GM18502 (cell line): Measurements from ENCODE around the gene RPS3A.
A peak's percentile ranks its signal among the peaks of the same experiment; 100 is the strongest.
"Not testable (repeated sequence)": the region's sequence is repeated elsewhere in the genome, so short reads cannot be mapped to it uniquely, and the experiment has no call there.

Source experiments
- ATAC-seq: cut with Tn5 transposase; IDR thresholded peaks from one replicate; pipeline ENCODE4 v1.9.1; 2021; ENCODE audit warnings: mild to moderate bottlenecking; ENCODE audit not compliant: unreplicated experiment, poor library complexity

The RPS3A gene

DNA sequence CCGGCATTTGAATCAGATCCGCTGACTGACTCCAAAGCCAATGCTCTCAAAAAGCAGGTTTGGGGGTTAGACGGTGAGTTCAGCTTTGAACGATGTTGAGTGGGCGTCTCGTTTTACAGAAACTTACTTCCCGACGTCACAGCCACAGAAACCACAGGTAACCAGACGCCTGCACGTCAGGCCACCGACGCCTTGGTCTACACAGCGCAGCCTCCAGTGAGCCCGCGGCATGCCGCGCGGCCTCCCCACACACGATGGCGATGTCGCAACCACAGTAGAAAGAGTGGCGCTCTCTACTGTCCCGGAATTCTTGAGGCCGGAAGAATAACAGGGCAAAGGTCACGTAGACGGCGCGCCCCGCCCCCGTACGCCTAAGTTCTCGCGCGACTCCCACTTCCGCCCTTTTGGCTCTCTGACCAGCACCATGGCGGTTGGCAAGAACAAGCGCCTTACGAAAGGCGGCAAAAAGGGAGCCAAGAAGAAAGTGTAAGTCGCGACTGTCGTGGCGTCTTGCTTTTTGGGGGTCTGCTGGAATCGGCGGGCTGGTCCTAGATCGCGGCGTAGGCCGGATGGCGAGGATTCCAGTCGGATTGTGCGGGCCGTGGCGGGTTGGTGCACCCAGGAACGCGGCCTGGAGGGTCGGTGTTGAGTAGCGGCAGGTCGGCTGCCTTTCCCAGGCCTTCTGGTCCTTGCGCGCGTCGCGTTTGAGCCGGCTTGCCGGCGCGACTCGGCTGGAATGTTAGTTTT lies at the start of gene RPS3A:
TSS of gene RPS3A (plus strand) at position 400 of the 747 bp plus-strand sequence. CDS start at position 425, 25 bp downstream.
- peak; percentile 95 for ATAC-seq

DNA sequence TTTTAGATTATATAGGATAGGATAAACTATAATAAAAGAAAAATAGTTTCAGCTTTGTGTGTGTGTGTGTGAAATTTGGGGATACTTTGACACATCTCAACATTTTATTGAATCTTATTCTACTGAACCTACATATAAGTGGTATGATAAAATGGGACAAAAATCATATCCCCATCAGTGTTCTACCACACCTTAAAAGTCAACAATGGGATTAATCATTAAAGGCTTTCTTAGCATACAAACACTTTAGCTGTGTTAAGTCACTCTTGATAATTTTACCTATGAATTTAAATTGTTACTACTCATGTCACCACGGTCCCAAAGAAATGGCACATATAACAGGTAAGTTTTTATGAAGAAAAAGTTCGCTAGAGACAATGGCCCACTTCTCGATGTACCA lies 46.6 kb upstream of the RPS3A start:
- peak; percentile 15 for ATAC-seq

GRCh38 chr4:151055539-151055938 lies 43.9 kb upstream of the RPS3A start:
- no peak for ATAC-seq

GRCh38 chr4:151063143-151063542 lies 36.3 kb upstream of the RPS3A start:
- not testable (repeated sequence) for ATAC-seq

DNA sequence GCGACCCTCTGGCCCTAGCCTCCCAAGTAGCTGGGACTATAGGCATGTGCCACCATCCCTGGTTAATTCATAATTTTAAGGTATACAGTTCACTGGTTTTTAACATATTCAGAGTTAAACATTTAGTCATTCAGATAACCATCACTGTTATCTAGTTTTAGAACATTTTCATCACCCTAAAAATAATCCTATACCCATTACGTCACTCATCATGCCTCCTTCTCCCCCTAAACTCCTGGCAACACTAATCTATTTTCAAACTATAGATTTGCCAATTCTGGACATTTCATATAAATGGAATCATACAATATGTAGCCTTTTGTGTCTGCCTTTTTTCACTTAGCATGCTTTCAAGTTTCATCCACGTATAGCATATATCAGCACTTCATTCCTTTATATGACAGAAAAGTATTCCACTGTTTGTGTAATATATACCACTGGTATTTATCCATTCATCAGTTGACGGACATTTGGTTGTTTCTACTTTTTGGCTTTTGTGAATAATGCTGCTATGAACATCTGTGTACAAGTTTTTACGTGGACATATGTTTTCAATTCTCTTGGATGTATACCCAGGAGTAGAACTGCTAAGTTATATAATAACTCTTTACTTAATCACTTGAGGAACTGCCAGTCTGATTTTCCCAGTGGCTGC lies 32.0 kb upstream of the RPS3A start:
- ATAC-seq = no peak

- ATAC-seq = no peak
Measured at GRCh38 chr4:151074416-151074916, 25.0 kb upstream of the RPS3A start.

DNA sequence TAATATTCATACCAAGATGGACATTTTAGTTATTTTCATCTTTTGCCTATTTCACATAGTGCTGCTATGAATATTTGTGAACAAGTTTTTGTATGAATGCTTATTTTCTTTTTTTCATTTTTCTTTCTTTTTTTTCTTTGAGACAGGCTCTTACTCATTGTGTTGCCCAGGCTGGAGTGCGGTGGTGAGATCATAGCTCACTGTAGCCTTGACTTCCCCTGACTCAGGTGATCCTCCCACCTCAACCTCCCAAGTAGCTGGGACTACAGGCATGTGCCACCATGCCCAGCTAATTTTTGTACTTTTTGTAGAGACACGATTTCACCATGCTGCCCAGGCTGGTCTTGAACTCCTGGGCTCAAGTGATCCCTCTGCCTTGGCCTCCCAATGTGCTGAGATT lies 21.4 kb upstream of the RPS3A start:
- ATAC-seq = not testable (repeated sequence)

DNA sequence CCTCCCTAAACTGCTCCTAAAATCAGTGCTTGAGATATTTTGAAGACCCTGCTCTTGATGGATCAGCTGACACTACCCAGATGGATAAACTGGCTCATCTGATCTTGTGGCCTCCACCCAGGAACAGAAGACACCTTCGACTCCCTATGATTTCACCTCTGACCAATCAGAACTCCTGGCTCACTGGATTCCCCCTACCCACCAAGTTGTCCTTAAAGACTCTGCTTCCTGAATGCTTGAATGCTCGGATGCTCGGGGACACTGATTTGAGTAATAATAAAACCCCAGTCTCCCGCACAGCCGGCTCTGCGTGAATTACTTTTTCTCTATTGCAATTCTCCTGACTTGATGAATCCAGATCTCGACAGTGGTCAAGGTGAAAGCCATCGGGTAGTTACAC lies 12.0 kb upstream of the RPS3A start:
- ATAC-seq = no peak

DNA sequence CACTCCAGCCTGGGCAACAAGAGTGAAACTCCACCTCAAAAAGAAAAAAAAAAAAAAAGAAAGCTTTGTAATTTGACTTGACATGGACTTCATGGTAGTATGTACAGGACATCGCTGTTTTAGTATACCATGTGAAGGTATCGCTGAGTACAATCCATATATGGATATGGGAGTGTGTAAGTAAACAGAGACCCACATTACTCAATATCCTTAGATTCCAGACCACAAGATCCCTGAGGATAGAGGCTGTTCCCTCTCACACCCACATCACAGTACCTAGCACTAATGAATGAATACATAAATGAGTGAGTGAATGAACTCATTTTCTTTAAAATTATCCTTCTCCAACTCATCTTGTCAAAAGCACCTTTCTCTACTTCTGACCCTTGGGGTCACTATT lies 8.4 kb upstream of the RPS3A start:
- ATAC-seq = no peak

DNA sequence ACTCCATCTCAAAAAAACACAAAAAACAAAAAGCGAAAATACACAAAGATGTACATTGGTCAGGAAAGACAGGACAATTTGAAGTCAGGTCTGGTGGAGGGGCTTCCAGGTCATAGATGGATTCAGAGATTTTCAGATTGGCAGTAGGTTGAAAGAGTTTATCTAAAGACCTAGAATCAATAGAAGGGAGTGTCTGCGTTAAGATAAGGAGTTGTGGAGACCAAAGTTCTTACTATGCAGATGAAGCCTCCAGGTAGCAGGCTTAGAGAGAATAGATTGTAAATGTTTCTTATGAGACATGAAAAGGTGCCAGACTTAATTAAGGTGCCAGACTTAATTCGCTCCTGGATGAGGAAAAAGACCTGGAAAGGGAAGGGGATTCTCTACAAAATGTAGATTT lies 6.9 kb upstream of the RPS3A start:
- no peak for ATAC-seq

DNA sequence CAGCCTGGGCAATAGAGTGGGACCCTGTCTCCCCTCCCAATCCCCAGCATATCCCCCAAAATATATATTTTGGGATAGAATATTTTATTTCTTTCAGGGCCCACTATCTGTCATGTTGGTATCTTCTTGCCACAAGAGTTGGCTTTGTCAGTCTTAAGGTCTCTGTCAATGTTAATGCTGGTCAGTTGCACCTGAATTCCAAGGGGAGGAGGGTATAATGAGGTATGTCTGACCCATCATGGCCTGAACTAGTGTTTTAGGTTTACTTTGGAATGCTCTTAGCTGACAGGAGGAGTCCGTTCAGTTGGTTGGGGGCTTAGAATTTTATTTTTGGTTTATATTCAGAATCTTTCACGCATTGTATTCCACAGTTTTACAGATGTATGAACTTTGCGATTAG lies 6.2 kb upstream of the RPS3A start:
- no peak for ATAC-seq

GRCh38 chr4:151094290-151094751 lies 5.1 kb upstream of the RPS3A start:
- ATAC-seq = no peak

DNA sequence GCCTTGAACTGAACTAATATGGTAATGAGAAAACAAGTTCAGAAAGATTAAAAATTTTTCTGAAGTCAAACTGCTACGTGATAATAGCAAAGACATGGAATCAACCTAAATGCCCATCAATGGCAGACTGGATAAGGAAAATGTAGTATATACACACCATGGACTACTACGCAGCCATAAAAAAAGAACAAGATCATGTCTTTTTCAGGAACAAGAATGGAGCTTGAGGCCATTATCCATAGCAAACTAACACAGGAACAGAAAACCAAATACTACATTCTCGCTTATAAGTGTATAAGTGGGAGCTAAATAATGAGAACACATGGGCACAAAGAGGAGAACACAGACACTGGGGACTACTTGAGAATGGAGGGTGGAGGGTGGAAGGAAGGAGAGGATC lies 4.3 kb upstream of the RPS3A start:
- no peak for ATAC-seq

DNA sequence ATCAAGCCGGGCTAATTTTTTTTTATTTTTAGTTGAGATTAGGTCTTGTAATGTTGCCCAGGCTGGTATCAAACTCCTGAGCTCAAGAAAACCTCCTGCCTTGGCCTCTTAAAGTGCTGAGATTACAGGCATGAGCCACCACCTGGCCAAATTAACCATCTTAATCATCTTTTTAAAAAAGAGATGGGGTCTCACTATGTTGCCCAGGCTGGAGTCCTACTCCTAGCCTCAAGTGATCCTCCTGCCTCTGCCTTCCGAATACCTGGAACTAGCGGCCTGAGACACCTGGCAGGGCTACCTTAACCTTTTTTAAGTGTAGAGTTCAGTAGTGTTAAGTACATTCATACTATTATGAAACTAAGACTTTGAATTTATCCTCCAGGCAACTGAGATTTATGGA lies 1.7 kb upstream of the RPS3A start:
- no peak for ATAC-seq

GRCh38 chr4:151098979-151099228 lies 524 bp upstream of the RPS3A start:
- no peak for ATAC-seq

DNA sequence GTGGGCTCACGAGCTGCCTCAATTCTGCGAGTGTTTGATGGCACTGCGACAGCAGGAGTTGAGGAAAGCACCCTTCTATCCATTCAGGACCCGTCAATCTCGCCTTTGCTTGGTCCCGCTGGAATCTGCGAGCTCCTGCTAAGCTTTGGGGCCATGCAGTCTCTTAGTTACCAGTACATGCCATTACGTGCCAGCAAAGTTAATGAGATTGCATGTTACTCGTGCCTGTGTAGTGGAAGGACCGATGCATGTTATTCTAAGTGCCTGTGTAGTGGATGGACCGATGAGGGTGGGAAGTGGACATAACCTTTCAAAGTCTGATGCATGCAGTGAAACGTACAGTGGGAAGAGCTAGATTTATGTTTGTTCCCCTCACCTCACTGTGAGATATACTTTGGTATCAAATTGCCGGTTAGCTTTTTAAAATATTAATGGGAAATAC lies 569 bp downstream of the RPS3A start:
- peak; percentile 1 for ATAC-seq

- no peak for ATAC-seq
Measured at GRCh38 chr4:151100531-151100930, 1.1 kb downstream of the RPS3A start.

DNA sequence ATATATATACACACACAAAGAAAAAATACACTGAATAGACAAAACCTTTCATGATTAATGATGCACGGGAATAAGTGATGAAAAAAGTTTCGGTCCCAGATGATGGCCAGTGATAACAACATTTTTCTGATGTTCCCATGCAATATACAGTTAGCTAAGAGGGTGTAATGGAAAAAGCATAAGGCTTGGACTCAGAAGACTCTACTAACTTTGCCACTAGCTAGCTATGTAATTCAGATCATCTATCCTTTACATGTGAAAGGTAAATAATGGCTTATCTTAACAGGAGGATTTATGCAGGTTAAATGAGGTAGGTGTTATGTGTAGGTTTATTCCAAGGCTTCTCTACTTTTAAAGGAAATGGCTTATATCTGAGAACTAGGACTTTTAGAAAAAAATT lies 4.3 kb downstream of the RPS3A start:
- no peak for ATAC-seq

DNA sequence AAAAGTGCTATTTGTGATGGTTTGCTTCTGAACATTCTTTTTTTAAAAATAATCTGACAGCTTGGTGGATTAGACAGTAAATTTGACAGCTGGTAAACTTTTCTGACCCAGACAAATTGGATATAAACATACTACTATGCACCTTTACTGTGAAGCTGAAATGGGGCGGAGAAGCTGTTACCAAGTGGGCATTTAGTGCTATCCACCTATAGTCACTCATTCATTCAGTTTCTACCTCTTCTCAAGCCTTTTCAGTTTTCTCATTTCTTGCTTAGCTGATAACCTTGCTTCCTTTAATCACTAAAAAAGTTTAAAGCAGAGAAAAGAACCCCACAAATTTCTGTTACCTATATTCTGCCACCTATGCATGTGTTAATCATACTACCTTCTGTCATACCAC lies 5.2 kb downstream of the RPS3A start:
- ATAC-seq = no peak

DNA sequence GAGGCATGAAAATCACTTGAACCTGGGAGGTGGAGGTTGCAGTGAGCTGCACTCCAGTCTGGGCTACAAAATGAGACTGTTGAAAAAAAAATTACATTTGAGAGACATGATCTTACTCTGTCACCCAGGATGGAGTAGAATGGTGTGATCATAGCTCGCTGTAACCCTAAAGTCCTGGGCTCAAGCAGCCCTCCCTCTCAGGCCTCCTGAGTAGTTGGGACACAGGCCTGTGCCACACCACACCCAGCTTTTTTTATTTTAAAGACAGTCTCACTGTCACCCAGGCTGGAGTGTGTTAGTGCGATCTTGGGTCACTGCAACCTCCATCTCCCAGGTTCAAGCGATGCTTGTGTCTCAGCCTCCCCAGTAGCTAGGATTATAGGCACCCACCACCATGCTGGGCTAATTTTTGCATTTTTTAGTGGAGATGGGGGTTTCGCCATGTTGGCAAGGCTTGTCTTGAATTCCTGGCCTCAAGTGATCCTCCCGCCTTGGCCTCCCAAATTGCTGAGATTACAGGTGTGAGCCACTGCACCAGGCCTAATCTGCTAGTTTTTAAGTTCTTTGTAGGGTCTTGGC lies 6.1 kb downstream of the RPS3A start:
- ATAC-seq = no peak

DNA sequence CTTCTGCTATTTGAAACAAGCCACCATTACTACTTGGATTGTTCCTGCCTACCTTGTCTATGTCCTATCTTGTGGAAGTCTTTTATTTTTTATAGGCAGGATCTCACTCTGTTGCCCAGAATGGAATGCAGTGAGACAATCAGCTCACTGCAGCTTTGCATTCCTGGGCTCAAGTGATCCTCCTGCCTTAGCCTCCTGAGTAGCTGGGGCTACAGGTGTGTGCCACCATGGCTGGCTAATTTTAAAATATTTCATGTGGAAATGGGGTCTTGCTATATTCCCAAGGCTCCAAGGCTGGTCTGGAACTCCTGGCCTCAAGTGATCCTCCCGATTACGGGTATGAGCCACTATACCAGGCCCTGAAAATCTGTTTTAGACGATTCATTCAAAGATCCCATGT lies 7.6 kb downstream of the RPS3A start:
- ATAC-seq = no peak

GRCh38 chr4:151110236-151110635 lies 10.8 kb downstream of the RPS3A start:
- no peak for ATAC-seq
